Measurements from ENCODE around the gene R3HDM2.

GRCh38 chr12:57410534-57410933 lies 20.3 kb downstream of the R3HDM2 start:
- TF ChIP-seq POLR2AphosphoS5 (IDR thresholded peaks at IDR 0.05; ENCODE audit: low read depth, low read length) = no peak
- no peak for TF ChIP-seq REST (IDR thresholded peaks at IDR 0.05; ENCODE audit: insufficient read depth in 1 of 2, low read depth in 2 of 2, low read length in 2 of 2)
- no peak for TF ChIP-seq SIN3A (IDR thresholded peaks at IDR 0.05; ENCODE audit: borderline replicate concordance, insufficient read depth, low read length)
- no peak for TF ChIP-seq TAF1 (IDR thresholded peaks at IDR 0.05; ENCODE audit: borderline replicate concordance, insufficient read depth, low read length)
- TF ChIP-seq FOXP2 (optimal IDR thresholded peaks at IDR 0.05; ENCODE audit: borderline replicate concordance, extremely low read depth, extremely low read length, insufficient read depth) = no peak

All from PFSK-1 (cell line).